Adrenal gland (tissue), 5 donors: ENCODE measurements around the gene TBL3.

Experiments used
- CTCF ChIP-seq, 6 experiments: fragments of 450-650 bp in 4 of 6; fragments of 200-600 bp in 2 of 6; sonication (generic) in 1 of 6; IDR thresholded peaks; 1 replicate in 5 of 6; 2 replicates in 1 of 6; pipeline versions ENCODE4 v1.5.1 to v1.8.0; 2016 to 2021; ENCODE audit warnings: antibody characterized with exemption in 6 of 6, mild to moderate bottlenecking in 2 of 6, moderate library complexity in 1 of 6
- POLR2A ChIP-seq, 2 donors: fragments of 450-650 bp; IDR thresholded peaks; one replicate each; pipeline ENCODE4 v1.6.1; 2017; ENCODE audit warnings: antibody characterized with exemption in 2 of 2, mild to moderate bottlenecking in 2 of 2, moderate library complexity in 1 of 2
- donor health status: DM: no; HTN: no; CAD: no.

DNA sequence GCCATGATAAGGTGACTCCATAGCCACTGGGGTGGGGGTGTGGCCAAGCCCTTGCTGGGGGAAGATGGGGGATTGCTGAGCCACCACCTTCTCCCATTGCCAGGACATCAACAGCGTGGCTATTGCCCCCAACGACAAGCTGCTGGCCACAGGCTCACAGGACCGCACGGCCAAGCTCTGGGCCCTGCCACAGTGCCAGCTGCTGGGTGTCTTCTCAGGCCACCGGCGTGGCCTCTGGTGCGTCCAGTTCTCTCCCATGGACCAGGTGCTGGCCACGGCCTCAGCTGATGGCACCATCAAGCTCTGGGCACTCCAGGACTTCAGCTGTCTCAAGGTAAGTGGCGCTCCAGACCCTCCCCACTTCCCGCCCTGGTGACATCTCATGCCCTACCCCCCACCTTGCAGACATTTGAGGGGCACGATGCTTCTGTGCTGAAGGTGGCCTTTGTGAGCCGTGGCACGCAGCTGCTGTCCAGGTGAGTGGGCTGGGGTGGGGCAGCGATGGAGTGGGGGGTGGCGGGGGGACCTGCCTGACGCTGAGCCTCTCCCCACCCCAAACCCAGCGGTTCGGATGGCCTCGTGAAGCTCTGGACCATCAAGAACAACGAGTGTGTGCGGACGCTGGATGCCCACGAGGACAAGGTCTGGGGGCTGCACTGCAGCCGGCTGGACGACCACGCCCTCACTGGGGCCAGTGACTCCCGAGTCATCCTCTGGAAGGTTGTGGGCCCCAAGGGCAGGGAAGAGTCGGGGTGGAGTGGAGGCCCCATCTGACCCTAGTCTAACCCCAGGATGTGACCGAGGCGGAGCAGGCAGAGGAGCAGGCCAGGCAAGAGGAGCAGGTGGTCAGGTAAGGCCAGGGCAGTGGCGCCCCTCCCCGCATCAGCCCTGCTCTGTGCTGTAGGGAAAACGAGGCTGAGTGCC is 5.4 kb downstream of the TBL3 start:
- TF ChIP-seq CTCF (IDR thresholded peaks at IDR 0.05) (no peak), POLR2A (IDR thresholded peaks at IDR 0.05) (no peak)
